GM21529 (cell line): ENCODE data around the gene SMIM44.
"Not testable (repeated sequence)": the region's sequence is repeated elsewhere in the genome, so short reads cannot be mapped to it uniquely, and the experiment has no call there.

Experiments used
- ATAC-seq: cut with Tn5 transposase; IDR thresholded peaks from one replicate; pipeline ENCODE4 v1.9.1; 2021; ENCODE audit not compliant: unreplicated experiment

Gene SMIM44

GRCh38 chr19:3483226-3483628 is at the start of gene SMIM44:
TSS of gene SMIM44 (minus strand) at chr19:3483441. CDS start at chr19:3483403, 38 bp downstream.
- ATAC-seq = no peak

DNA sequence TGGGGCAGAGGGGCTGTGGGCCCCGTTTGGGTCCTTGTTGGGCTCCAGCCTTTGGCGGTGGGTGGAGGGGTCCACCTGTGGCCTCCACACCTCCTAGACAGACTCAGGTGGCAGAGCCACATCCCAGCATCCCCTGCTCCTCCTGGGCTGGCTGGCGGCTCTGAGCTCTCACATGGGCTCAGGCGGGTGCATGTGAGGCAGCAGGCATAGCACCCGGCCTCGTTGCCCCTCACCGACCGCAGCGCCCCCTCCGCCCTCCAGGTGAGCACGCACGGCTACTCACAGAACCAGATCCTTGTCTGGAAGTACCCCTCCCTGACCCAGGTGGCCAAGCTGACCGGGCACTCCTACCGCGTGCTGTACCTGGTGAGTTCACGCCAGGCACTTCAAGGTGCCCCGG is 49.8 kb upstream of the SMIM44 start:
- ATAC-seq = no peak

- ATAC-seq = no peak
Measured at GRCh38 chr19:3532154-3532786, 49.0 kb upstream of the SMIM44 start.

- no peak for ATAC-seq
Measured at GRCh38 chr19:3531716-3532115, 48.5 kb upstream of the SMIM44 start.

DNA sequence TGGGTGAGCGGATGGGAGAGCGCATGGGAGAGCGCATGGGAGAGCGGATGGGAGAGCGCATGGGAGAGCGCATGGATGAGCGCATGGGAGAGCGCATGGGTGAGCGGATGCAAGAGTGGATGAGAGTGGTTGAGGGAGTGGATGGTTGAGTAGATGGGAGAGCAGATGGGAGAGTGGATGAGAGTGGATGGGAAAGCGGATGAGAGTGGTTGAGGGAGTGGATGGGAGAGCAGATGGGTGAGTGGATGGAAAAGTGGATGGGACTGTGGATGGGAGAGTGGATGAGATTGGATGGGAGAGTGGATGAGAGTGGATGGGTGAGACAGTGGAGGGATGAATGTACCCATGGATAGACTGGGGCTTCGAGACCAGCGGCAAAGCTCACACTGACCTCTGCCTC is 47.1 kb upstream of the SMIM44 start:
- no peak for ATAC-seq

DNA sequence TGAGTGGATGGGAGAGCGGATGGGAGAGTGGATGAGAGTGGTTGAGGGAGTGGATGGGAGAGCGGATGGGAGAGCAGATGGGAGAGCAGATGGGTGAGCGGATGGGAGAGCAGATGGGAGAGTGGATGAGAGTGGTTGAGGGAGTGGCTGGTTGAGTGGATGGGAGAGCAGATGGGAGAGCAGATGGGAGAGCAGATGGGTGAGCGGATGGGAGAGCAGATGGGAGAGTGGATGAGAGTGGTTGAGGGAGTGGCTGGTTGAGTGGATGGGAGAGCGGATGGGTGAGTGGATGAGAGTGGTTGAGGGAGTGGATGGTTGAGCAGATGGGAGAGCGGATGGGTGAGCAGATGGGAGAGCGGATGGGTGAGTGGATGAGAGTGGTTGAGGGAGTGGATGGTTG is 46.1 kb upstream of the SMIM44 start:
- ATAC-seq = not testable (repeated sequence)

DNA sequence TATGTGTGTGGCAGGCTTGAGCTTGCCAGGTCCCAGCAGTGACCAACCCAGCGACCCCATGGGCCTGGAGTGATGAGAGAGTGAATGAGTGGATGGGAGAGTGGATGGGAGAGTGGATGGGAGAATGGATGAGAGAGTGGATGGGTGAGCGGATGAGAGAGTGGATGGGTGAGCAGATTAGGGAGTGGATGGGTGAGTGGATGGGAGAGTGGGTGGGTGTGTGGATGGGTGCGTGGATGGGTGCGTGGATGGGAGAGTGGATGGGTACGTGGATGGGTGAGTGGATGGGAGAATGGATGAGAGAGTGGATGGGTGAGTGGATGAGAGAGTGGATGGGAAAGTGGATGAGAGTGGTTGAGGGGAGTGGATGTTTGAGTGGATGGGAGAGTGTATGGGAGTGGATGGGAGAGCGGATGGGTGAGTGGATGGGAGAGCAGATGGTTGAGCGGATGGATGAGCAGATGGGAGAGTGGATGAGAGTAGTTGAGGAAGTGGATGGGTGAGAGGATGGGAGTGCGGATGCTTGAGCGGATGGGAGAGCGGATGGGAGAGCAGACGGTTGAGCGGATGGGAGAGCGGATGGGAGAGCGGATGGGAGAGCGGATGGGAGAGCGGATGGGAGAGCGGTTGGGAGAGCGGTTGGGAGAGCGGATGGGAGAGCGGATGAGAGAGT is 45.4 kb upstream of the SMIM44 start:
- ATAC-seq = no peak

- ATAC-seq = no peak
Measured at GRCh38 chr19:3528080-3528479, 44.8 kb upstream of the SMIM44 start.

- ATAC-seq = no peak
Measured at GRCh38 chr19:3527238-3527910, 44.1 kb upstream of the SMIM44 start.

GRCh38 chr19:3526507-3527237 is 43.4 kb upstream of the SMIM44 start:
- ATAC-seq = no peak

DNA sequence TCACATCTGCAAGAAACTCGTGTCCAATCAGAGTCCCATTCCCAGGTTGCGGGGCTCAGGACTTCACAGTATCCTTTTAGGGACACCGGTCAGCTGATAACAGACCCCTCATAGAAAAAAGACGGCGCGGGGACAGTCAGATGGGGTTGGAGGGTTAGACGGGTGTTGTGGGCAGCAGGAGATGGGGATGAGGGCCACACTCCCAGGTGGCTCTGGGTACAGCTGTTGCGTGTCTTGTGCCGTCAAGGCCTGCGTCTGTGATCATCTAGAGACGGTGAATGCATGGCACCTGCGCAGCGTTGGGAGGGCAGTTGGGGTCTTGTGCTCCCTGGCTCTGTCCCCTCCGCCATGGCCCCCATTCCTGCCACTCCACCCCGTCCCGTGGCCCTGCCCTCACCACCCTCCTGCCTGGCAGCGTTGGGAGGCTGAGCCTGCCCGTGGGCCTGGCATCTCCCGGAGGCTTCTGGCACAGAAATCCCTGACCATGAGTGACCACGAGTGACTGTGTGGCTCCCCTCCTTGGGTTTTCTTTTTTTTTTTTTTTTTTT is 41.7 kb upstream of the SMIM44 start:
- no peak for ATAC-seq

GRCh38 chr19:3524078-3524842 is 41.0 kb upstream of the SMIM44 start:
- no peak for ATAC-seq

DNA sequence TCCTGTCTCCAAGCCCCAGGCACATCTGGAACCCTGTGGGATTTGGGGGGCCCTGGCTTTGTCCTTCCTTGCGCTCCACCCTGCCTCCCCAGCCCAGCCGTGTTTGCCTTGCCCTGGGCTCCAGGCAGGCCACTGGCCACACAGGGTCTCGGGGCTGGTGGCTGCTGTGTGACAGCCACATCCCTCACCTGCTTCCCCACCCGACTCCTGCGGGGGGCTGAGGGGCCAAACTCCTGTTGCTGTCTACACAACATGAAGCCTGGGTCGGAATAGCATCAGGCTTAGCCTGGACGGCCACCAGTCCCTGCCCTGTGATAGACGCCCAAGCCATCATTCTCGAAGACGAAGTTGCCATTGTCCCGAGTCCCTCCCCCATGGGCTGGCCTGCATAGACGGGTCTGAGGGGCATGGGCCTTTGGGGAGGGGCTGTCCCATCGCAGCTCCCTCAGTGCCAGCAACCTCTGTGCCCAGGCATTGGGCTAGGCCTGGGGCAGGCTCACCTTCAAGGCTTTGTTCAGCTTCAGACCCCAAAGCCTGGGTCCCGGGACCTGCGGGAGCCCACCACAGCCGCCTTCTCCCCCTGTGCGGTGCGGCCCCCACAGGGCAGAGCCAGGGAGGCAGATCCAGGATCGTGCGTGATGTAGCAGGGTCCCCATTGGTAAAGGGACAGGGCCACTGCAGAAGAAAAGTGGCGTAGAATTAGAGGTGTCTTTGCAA is 40.3 kb upstream of the SMIM44 start:
- ATAC-seq = no peak

DNA sequence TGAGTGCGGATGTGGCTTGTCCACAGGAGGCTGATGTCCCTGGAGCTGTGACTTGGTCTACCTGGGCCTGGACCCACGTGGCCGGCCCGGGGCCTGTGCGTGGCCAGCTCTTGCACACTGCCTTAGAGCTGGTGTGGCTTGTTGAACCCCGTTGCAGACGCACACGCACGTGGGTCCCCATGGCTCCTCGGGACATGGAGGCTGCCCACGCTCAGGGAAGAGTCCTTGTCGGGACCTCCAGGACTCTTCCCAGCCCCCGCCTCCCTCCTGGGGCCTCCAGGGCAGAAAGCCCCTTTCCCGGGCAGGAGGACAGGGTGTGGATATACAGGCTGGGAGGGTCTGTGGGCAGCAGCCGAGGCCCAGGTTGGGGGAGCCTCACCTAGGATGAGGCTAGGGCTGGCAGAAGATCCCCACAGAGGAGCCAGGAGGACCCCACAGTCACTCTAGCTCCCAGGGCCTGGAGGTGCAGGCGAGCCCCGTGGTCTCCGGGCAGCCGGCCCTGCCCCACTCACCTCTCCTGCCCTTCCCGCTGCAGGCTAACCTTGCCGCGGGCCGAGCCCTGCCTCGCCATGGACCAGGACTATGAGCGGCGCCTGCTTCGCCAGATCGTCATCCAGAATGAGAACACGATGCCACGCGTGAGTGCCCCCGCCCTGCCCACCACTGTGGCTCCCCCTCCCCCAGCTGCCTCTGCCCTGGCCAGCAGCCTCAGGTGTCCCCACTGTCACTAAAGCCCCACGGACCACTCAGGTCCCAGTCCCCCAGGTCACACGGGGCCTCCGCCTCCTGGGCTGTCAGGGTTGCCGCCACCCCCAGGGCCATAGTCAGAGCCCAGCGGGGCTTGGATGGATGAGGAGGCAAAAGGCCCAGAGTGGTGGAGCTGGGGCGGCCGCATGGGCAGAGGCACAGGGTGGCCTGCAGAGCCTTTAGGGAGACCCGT is 39.5 kb upstream of the SMIM44 start:
- no peak for ATAC-seq

DNA sequence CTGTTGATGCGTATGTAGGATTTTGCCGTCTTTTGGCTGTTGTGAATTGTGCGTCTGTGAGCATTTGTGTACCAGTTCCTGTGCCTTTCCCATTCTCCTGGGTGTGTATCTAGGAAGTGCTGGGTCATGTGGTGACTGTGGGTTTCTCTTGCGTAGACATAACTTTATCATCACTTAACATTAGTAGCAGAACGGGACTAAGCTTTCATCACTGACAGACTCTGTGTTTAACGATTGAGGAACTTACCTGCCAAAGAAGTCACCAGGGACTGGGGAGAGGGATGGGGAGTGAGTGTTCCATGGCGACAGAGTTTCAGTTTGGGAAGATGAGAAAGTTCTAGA is 37.8 kb upstream of the SMIM44 start:
- no peak for ATAC-seq

- ATAC-seq = no peak
Measured at GRCh38 chr19:3520166-3521103, 37.2 kb upstream of the SMIM44 start.

DNA sequence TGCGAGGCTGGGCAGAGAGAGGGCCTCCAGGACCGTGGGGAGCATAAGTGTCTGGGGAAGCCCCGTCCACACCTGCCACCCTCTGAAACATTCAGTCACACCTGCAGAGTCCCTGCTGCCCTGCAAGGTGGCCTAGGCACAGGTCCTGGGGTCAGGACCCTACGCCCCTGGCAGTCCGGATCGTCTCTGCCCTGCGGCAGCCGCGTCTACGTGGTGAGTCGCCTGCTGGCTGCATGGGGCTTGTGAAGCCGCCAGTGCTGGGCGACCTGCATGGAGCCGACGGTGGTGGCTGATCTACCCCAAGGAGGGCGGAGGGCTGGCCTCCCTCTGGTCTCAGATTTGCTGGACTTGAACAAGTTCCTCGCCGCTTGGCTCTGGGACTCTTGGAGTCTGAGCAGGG is 35.9 kb upstream of the SMIM44 start:
- ATAC-seq = no peak

- no peak for ATAC-seq
Measured at GRCh38 chr19:3518659-3519058, 35.4 kb upstream of the SMIM44 start.
